ENCODE measurements around the gene FAM193B. TPM values are rescaled to one million over a fixed set of nuclear protein-coding genes. Genes with fewer than 3 reads are reported as not detected.

Gene FAM193B
- total and polyA plus RNA-seq, 2 donors (not counting 1 experiment from before 2014, with no cell fraction given), result 227 to 301 TPM

DNA sequence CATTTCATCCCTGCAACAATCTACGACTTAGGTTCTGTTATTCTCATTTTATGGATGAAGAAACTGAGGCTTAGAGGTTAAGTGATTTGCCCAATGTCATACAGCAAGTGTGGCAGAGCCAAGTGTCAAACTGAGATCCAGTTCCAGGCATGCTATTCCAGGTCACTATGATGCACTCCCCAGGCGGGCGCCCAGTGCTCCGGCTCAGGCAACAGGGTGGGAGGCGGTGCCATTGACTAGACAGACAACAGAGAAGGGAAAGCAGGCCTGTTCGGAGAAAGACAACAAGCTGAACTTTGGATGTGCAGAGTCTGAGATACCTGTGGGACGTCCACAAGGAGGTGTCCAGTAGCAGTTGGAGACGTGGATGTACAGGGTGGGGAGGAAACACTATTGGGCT lies 26.8 kb downstream of the FAM193B start:
- H3K27ac Mint-ChIP-seq, result no peak overlapping the region
- Histone ChIP-seq H3K9ac (ENCODE audit: low read length) (no peak overlapping the region), H3K79me2 (ENCODE audit: control insufficient read depth, insufficient read depth, low read length) (peaks cover 21% of the 10 kb centered on the region), H3K9me3 (ENCODE audit: control extremely low read depth in 1 of 3, control insufficient read depth in 2 of 3, insufficient read depth in 1 of 3, low read length in 2 of 3) (no peaks in the 10 kb centered on the region), H3K36me3 (replicated peaks in 1 of 2; ENCODE audit: control extremely low read depth in 1 of 2, control insufficient read depth in 1 of 2, extremely low read depth in 1 of 2, insufficient read depth in 2 of 2, low read length in 1 of 2) (peaks cover 1 to 84% of the 10 kb centered on the region in 2 experiments), H4K20me1 (ENCODE audit: control insufficient read depth, insufficient read depth, low read length, poor library complexity, severe bottlenecking) (peaks cover 19% of the 10 kb centered on the region), H3K4me2 (replicated peaks; ENCODE audit: low read depth, low read length, poor library complexity, severe bottlenecking) (no peak overlapping the region), H3K27me3 (replicated peaks in 1 of 4; ENCODE audit: control extremely low read depth in 1 of 4, control insufficient read depth in 3 of 4, insufficient read depth in 4 of 4, low read length in 3 of 4) (no peaks in the 10 kb centered on the region), H3K27ac (ENCODE audit: low read length in 2 of 2) (no peak overlapping the region), H3K4me3 (ENCODE audit: control extremely low read depth in 1 of 5, extremely low read depth in 1 of 5, insufficient read depth in 1 of 5, low read depth in 2 of 5, low read length in 4 of 5) (no peak overlapping the region), H2AFZ (ENCODE audit: insufficient read depth, low read depth, low read length, poor library complexity, severe bottlenecking) (no peak overlapping the region), H3K4me1 (ENCODE audit: control insufficient read depth in 2 of 2, insufficient read depth in 2 of 2, low read length in 2 of 2) (no peaks in the 10 kb centered on the region)
- H3K9me3 Mint-ChIP-seq (ENCODE audit: insufficient read depth), result no peaks in the 10 kb centered on the region
- ATAC-seq (ENCODE audit: low read depth) (no peak), DNase-seq (no peak)
- POLR2A ChIA-PET, result no interaction called here
- over 99% methylated on average over 7 of the region's 8 CpGs for WGBS (ENCODE audit: insufficient coverage)
- CTCF ChIA-PET, result no interaction called here
- intact Hi-C loops (cut with micrococcal nuclease), result no loop called here
- no peaks in the 10 kb centered on the region for H3K27me3 Mint-ChIP-seq
- TF ChIP-seq CTCF (IDR thresholded peaks at IDR 0.05) (no peak), EZH2 (IDR thresholded peaks at IDR 0.05; ENCODE audit: borderline replicate concordance, insufficient read depth, low read depth, low read length, poor library complexity, severe bottlenecking) (no peak)
- no peak overlapping the region for H3K4me3 Mint-ChIP-seq
- H3K4me1 Mint-ChIP-seq, result no peaks in the 10 kb centered on the region

- Histone ChIP-seq H3K4me3 (ENCODE audit: control extremely low read depth in 1 of 5, extremely low read depth in 1 of 5, insufficient read depth in 1 of 5, low read depth in 2 of 5, low read length in 4 of 5) (no peak overlapping the region), H3K9ac (ENCODE audit: low read length) (no peak overlapping the region), H3K36me3 (replicated peaks in 1 of 2; ENCODE audit: control extremely low read depth in 1 of 2, control insufficient read depth in 1 of 2, extremely low read depth in 1 of 2, insufficient read depth in 2 of 2, low read length in 1 of 2) (peaks cover 1 to 81% of the 10 kb centered on the region in 2 experiments), H4K20me1 (ENCODE audit: control insufficient read depth, insufficient read depth, low read length, poor library complexity, severe bottlenecking) (peaks cover 14% of the 10 kb centered on the region), H3K4me1 (ENCODE audit: control insufficient read depth in 2 of 2, insufficient read depth in 2 of 2, low read length in 2 of 2) (no peaks in the 10 kb centered on the region), H3K27me3 (replicated peaks in 1 of 4; ENCODE audit: control extremely low read depth in 1 of 4, control insufficient read depth in 3 of 4, insufficient read depth in 4 of 4, low read length in 3 of 4) (no peaks in the 10 kb centered on the region), H3K27ac (ENCODE audit: low read length in 2 of 2) (no peak overlapping the region), H3K79me2 (ENCODE audit: control insufficient read depth, insufficient read depth, low read length) (peaks cover 18% of the 10 kb centered on the region), H3K9me3 (ENCODE audit: control extremely low read depth in 1 of 3, control insufficient read depth in 2 of 3, insufficient read depth in 1 of 3, low read length in 2 of 3) (no peaks in the 10 kb centered on the region), H3K4me2 (replicated peaks; ENCODE audit: low read depth, low read length, poor library complexity, severe bottlenecking) (no peak overlapping the region), H2AFZ (ENCODE audit: insufficient read depth, low read depth, low read length, poor library complexity, severe bottlenecking) (no peak overlapping the region)
- CTCF ChIA-PET, result no interaction called here
- H3K4me1 Mint-ChIP-seq, result no peaks in the 10 kb centered on the region
- 97% methylated on average over 6 of the region's 6 CpGs for WGBS (ENCODE audit: insufficient coverage)
- H3K9me3 Mint-ChIP-seq (ENCODE audit: insufficient read depth), result no peaks in the 10 kb centered on the region
- POLR2A ChIA-PET, result interaction anchor here (0.9 kb wide), 1 partner anchor 29 kb away, joined by 3 read pairs; the partner anchor contains the start of gene PDLIM7
- ATAC-seq (ENCODE audit: low read depth) (no peak), DNase-seq (no peak)
- TF ChIP-seq CTCF (IDR thresholded peaks at IDR 0.05) (no peak), EZH2 (IDR thresholded peaks at IDR 0.05; ENCODE audit: borderline replicate concordance, insufficient read depth, low read depth, low read length, poor library complexity, severe bottlenecking) (no peak)
- H3K27ac Mint-ChIP-seq, result no peak overlapping the region
- intact Hi-C loops (cut with micrococcal nuclease), result no loop called here
- no peak overlapping the region for H3K4me3 Mint-ChIP-seq
- no peaks in the 10 kb centered on the region for H3K27me3 Mint-ChIP-seq
Measured at GRCh38 chr5:177526791-177527190, 27.6 kb downstream of the FAM193B start.
